Measurements from ENCODE around the gene TCF25.
"Not testable (repeated sequence)": the region's sequence is repeated elsewhere in the genome, so short reads cannot be mapped to it uniquely, and the experiment has no call there.

The TCF25 gene

GRCh38 chr16:89905511-89906139 is 32.2 kb downstream of the TCF25 start:
- DNase-seq = no peak

DNA sequence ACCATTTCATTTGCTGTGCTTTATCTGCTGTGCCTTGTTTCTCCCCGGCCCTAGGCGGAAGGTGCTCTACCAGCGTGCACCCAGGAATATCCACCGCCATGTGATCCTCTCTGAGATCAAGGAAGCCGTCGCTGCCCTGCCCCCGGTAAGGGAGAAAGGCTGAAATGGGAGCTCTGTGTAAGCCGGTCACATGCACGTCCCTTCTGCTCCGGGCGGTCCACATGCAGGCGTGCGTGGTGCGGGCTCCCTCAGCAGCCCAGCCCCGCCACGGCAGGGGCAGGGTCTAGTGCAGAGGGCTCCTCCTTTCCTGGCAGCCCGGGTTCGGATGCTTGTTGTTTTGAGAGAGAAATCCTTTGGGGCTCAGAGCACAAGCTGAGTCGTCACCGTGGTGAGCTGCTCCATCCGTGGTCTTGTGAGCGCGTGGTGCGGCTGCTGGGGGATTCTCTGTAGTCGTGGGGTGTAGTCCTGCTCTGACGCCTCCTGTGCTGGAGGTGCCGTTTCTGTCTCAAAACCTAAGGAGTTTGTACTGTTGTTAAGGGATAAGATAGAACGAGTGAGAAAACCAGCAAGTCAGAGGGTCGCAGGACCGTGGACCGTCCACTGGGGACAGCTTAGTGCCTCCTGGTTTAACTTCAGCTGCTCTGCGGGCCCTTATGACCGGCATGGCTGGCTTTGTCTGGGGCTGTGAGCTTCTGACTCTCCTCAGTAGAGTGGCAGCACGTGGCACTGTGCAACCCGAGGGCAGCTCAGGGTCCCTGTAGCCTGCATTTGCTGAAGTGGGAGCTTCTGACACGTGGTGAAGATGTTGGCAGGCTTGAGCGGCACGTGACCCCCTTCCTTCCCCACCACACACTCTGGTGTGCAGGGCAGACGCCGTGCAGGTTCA is 33.0 kb downstream of the TCF25 start:
- DNase-seq = no peak

GRCh38 chr16:89907055-89907814 is 33.8 kb downstream of the TCF25 start:
- no peak for DNase-seq

DNA sequence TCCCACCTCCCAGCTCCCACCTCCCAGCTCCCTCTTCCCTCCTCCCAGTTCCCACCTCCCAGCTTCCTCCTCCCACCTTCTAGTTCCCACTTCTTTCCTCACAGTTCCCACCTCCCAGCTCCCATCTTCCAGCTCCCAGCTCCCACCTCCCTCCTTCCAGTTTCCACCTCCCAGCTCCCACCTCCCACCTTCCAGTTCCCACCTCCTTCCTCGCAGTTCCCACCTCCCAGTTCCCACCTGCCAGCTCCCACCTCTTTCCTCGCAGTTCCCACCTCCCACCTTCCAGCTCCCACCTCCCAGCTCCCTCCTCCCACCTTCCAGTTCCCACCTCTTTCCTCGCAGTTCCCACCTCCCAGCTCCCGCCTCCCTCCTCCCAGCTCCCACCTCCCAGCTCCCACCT is 34.8 kb downstream of the TCF25 start:
- no peak for DNase-seq

GRCh38 chr16:89909777-89910716 is 36.7 kb downstream of the TCF25 start:
- peak; percentile 85 to 94 (median 90) for DNase-seq

- DNase-seq = peak in 1 of 4 experiments; percentile 1
Observed at GRCh38 chr16:89910717-89911354, 37.4 kb downstream of the TCF25 start.

GRCh38 chr16:89911375-89911774 is 38.0 kb downstream of the TCF25 start:
- DNase-seq = no peak

DNA sequence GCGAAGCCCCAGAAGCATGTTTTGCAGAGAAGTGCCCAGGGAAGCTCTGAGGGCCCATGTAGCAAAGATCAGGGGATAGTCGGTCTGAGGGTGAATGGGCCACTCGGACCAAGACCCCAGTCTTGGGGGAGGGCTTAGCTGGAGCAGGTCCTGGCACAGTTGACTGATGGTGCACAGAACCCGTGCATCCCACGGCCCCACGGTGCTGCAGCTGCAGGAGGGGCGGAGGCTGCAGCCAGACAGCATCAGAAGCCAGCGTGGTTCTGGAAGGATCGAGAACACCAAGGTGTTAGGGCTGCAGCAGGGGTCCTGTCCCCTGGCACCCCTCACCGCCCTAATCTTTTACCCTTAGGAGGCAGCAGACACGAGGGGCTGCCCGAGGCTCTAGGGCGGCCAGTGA is 38.8 kb downstream of the TCF25 start:
- DNase-seq = no peak

DNA sequence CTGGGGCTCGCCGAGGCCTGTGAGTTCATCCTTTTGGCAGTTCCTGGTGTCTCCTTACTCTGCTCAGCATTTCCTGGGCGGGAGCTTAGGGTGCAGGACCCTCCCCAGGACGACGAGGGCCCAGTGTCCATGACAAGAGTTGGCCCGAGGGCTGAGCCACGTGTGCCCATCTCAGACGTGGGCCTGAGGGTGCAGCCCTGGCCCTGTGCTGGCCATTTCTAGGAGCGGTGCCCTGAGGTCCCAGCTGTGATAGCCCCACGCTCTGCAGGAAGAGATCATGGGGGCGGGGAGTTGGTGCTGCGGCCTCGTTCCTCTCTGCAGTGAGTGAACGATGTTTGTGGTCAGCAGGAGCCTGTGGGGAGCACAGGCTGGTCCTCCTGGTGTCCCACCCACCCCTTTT is 39.2 kb downstream of the TCF25 start:
- DNase-seq = no peak

GRCh38 chr16:89913408-89914387 is 40.3 kb downstream of the TCF25 start:
- DNase-seq = no peak

DNA sequence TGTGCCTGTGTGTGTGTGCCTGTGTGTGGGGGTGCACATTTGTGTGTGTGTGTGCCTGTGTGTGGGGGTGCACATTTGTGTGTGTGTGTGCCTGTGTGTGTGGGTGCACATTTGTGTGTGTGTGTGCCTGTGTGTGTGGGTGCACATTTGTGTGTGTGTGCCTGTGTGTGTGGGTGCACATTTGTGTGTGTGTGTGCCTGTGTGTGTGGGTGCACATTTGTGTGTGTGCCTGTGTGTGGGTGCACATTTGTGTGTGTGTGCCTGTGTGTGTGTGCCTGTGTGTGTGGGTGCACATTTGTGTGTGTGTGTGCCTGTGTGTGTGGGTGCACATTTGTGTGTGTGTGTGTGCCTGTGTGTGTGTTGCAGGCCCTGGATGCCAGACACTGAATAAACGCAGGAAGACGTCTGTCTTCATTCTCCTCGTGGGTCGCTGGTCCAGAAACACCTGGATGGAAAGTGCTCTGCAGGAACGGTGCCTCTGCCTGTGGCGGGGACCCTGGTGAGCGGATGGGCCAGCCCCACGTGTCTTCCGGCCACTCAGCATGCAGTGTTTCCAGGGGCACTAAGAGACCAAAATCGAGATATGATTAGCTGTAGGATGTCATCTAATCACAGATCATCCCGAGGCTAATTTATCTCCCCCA is 41.4 kb downstream of the TCF25 start:
- not testable (repeated sequence) for DNase-seq

GRCh38 chr16:89915303-89916232 is 42.2 kb downstream of the TCF25 start:
- peak in 1 of 4 experiments; percentile 2 for DNase-seq

DNA sequence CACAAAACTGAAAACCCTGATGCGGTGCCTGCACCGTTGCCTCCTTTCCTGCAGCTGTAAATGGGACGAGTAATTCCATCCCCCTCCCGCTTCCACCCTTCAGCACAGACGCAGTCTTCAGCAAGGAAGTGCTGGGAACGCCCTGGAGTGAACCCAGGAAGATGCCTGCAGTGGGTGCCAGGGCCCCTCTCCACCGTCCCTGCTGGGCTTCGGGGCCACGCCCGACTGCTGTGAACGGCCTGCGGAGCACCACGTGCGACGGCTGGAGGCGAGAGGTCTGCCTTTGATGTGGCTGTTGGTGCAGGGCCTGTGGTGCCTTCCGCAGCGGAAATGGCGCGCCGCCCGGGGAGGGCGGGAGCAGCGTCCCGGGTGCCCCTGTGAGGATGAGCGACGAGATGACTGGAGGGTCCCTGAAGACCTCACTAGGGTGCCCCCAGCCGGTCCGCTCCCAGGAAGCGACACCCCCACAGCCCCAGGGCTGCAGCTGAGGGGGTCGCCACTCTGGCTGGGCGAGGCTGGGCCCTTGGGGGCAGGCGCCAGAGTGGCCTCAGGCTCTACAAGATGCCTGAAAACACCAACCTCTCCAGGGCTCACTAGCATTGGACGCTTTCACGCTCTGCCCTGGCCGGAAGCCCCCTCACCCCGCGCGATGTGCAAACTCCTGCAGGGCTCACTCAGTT is 44.5 kb downstream of the TCF25 start:
- peak; percentile 76 to 94 (median 86) for DNase-seq

DNA sequence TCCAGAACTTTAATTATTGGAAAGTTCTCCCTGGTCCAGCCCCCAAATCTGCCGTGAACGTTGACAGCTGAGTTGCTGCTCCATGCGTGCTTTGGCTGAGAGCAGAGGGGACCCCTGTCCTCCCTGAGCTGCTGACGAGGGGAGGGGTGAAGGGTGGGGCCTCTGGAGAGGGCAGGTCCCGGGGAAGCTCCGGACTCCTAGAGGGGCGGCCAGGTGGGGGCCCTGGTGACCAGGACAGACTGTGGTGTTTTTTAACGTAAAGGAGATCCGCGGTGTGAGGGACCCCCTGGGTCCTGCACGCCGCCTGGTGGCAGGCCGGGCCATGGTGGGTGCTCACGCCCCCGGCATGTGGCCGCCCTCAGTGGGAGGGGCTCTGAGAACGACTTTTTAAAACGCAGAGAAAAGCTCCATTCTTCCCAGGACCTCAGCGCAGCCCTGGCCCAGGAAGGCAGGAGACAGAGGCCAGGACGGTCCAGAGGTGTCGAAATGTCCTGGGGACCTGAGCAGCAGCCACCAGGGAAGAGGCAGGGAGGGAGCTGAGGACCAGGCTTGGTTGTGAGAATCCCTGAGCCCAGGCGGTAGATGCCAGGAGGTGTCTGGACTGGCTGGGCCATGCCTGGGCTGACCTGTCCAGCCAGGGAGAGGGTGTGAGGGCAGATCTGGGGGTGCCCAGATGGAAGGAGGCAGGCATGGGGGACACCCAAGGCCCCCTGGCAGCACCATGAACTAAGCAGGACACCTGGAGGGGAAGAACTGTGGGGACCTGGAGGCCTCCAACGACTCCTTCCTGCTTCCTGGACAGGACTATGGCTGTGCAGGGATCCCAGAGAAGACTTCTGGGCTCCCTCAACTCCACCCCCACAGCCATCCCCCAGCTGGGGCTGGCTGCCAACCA is 45.3 kb downstream of the TCF25 start, which contains the start of gene MC1R:
Gene MC1R (plus strand): TSS at position 410 of the 895 bp plus-strand sequence. CDS start 397 bp downstream, at position 807.
- DNase-seq = peak in 2 of 4 experiments; percentile 22 to 53

- DNase-seq = no peak
Observed at GRCh38 chr16:89919535-89920406, 46.4 kb downstream of the TCF25 start.

DNA sequence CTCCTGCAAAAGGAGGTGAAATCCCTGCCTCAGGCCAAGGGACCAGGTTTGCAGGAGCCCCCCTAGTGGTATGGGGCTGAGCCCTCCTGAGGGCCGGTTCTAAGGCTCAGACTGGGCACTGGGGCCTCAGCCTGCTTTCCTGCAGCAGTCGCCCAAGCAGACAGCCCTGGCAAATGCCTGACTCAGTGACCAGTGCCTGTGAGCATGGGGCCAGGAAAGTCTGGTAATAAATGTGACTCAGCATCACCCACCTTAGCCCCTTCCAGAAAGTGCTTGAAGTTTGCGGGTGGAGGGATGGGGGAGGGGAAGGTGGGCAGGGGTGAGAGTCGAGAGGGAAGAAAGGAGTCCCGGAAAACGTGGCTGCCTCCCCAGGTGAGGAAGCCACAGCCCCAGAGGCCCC is 47.3 kb downstream of the TCF25 start:
- DNase-seq = peak in 1 of 4 experiments; percentile 20
